Measurements from ENCODE around the gene SECISBP2.
"Not testable (repeated sequence)": the region's sequence is repeated elsewhere in the genome, so short reads cannot be mapped to it uniquely, and the experiment has no call there.

The SECISBP2 gene

DNA sequence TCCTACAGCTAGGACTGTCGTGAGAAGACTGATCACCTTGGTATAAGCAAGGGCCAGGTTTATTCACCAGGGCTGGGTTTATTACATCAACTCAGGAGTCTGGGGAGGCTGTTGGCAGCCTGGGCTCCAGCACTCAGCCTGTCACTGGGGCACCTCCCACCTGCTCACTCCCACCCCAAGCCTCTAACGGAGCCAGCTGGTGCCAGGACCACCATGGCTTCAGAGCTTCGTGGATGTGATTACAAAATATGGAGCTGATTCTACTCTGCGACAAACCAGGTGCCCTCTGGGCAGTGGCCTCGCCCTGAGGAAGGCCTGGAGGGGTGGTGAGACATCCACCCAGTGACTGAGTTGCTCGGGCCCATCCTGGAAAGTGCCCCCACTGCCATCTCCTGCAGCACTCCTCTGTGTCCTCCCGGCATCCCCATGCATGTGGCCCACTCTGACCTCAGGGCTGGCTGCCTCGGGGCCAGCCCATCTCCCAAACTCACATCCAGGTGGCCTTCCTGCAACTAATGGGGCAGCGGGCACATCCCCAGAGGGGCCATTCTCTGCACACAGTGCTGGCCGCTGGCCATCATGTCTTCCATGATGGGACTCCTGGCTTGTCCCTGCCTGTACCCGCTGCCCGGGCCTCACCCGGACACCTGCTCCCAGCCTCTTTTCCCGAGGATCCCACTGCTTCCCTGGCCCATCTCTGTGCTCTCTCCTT lies 49.6 kb downstream of the SECISBP2 start:
- no peak for DNase-seq

DNA sequence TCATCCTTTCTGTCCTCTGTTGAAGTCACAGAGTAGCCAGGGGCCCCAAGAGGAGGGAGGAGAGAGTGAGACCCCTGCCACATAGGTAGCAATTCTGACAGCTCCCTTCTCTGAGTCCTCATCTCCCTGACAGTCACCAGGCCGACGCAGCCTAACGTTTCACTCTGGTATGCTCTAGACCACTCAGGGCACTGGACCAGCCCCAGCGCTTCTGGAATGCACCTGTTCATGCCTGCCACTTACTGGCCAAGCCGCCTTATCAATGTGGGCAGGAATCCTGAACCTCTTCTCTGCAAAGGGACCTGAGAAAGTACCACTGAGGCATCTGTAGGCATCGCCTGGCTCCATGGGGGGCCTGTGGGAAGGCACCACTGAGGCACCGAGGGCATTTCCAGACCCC lies 50.2 kb downstream of the SECISBP2 start:
- DNase-seq: no peak

DNA sequence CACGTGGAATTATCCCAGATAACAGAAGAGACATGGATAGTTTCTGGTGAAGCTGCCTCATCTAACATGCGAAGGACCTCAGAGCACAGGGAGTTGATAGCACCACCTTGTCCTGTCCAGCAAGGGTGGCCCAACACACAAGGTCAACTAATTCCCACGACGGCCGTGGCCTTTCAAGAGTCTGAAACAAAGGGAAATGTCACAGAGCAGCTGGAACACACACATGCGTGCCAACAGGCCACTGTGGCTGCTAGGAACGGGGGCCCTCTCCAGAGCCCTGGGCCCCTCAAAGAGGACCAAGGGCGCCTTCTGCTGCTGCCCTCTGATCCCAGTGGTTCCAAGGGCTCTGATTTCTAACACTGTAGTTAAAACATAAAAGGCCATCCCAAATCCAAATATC lies 50.7 kb downstream of the SECISBP2 start:
- DNase-seq: no peak

DNA sequence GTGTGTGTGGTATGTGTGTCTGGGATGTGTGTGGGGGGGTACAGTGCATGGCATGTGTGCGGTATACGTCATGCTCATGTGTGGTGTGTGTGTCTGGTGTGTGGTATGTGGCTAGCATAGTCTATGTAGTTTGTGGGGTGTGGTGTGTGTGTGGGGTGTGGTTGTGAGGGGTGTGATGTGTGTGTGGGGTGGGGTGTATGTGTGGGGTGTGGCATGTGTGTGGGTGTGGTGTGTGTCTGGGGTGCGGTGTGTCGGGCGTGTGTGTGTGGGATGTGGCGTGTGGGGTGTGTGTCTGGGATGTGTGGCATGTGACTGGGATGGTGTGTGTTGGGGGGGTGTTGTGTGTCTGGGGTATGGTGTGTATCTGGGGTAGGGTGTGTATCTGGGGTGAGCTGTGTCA lies 52.3 kb downstream of the SECISBP2 start:
- DNase-seq: no peak

DNA sequence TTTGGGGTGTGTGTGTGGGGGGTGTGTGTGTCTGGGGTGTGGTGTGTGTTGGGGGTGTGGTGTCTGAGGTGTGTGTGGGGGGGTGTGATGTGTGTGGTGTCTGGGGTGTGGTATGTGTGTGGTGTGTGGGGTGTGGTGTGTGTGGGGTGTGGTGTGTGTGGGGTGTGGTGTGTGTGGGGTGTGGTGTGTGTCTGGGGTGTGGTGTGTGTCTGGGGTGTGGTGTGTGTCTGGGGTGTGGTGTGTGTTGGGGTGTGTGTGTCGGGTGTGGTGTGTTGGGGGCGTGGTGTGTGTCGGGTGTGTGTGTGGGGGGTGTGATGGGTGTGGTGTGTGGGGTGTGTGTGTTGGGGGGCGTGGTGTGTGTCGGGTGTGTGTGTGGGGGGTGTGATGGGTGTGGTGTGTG lies 53.5 kb downstream of the SECISBP2 start:
- not testable (repeated sequence) for DNase-seq

DNA sequence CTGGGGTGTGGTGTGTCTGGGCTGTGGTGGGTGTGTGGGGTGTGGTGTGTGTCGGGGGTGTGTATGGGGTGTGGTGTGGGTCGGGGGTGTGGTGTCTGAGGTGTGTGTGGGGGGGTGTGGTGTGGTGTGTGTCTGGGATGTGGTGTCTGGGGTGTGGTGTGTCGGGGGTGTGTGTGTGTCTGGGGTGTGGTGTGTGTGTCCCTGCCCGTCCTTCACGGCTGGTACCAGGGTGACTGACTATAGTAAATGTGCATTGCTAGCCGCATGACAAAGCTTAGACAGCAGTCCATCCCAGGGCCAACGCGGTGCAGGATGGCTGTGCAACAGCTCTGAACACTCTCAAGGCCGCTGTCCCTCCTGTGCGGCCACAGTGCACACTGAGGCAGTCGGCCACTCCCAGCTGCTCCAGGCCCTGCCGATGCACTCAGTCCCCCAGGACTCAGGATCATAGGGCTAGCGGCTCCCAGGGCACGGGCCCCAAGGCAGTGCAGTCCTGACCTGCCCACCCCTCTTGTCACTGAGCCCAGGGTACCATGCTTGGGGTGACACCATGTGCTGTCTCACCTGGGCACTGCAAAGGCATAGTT lies 54.0 kb downstream of the SECISBP2 start:
- no peak for DNase-seq

DNA sequence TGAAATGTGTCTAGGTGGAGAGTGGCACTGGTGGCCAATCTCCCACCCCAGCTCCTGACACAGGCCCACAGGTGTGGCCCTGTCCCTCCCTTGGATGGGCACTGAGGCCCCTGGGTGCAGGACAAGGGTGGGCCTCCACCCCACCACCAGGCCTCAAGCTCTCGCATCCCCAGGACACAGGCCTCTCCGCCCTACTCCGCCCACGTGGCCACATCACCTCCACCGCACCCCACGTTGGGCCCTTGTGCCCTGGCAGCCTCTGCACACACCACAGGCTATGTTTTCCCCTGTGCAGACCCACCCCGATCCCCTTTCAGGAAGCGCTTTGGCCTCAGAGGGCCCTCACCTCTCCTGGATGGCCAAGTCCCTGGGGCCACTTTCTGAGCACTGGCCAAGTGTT lies 54.7 kb downstream of the SECISBP2 start:
- no peak for DNase-seq

DNA sequence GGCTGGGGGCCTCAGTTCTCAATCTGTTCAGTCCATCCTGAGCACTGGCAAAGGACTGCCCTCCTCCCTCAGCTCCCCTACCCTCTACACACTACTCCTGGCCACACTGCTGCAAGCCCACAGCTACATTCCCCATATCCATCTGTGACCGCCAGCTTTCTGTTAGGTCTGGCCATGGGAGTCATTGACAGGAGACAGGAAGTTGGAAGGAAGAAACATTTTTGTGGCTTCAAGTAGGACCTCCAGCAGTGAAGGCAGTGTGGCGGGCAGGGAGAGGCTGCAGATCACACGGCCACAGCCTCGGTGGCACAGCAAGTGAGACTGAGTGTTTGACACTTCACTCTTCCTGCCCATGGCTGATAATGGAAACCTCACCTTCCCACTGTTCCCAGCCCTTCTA lies 55.9 kb downstream of the SECISBP2 start:
- DNase-seq: no peak

DNA sequence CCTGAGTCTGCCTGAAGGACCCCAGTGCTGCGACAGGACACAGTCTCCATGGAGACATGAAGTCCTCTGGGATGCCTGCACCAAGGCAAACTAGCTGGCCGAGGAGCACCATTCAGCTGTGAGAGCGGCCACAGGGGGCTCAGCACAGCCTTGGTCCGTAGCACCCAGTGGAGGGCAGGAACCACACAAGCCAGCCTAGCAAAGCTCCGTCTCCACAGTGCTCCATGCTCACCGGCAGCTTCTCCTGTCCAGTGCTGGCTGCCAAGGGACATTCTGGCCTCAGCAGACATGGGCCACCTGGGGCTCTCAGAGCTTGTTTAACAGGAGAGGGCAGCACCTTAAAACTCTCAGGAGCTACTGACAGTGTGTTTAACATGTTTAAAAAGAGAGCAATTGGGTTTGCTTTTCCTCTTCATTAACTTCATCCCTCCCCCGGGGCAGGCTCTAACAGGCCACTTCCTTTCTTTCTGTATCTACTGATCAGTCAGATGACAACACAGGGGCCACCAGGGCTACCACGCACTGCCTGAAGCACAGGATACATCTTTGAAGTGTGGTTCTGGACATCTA lies 57.0 kb downstream of the SECISBP2 start:
- DNase-seq: no peak

DNA sequence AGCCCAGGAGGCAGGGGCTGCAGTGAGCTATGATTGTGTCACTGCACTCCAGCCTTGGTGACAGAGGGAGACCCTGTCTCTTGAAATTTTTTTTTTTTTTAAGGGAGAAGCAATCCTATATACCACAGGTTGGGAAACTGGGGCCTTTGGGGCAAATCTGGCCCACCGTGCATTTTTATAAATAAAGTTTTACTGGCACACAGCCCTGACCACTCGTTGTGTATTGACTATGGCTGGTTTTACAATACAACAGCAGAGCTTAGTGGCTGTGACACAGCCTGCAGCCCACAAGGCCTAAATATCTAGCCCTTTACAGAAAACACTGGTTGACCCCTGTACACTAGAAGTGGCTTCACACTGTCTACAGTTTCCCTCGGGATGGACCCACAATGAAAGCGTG lies 58.0 kb downstream of the SECISBP2 start:
- DNase-seq: no peak

DNA sequence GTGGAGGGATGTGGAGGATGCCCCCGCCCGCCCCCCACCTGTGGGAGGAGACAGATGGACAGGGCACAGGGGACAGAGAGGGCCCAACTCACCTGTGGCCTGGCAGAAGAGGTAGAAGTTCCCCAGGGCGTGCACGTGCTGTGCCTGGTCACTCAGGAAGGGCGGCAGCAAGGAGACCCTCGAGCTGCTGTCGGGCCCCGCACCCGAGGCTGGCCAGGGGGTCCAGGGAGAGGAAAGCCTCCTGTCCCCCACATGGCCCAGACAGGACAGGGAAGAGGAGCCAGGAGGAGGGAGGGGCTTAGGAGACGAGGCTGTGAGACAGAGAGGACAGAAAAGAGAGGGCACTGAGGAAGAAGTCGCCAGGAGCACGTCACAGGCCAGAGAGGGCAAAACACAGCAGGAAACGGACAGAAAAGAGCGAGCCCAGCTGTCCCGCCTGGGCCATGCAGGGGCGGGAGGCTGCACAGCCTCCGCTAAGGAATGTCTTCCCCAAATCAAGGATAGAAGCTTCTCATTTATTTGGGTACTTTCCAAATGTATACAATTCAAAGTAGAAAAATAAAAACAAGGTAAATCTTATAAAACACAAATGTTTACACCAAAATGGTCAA lies 58.5 kb downstream of the SECISBP2 start:
- no peak for DNase-seq

DNA sequence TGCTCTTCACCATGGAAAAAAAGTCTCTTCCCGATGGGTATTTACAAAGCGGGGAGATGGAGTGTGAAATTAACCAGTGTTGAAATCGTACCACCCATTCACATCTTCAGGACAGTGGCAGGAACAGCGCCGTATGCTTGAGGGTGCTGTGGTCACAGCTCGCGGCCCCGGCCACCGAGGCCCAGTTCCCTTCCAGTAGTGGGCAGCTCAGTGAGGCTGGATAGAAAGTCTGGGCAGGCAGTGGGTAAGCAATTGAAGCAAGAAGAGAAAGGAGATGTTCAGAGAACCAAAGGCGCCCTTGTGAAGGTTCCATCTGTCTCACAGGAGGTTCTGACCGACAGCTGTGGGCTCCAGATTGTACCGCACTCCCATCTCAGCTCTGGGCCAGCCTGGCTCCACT lies 59.1 kb downstream of the SECISBP2 start:
- DNase-seq: no peak

DNA sequence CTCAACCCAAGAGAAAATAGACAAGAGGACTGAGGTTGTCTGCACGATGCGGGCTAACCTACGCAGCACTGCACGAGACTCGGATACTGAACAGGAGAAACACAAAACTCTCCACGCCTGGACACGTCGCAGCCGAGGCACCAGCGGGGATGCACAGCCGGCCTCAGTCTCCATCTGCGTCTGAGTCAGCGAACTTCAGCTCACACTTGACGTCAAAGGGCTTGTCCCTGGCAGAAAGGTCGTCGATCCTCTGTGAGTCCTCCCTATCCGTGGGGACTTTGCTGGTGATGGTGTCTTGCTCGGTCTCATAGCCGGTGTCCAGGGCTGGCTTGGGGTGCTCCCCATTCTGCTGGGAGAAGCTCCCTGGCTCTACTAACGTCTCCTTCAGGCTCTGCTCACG lies 60.2 kb downstream of the SECISBP2 start:
- DNase-seq: no peak

DNA sequence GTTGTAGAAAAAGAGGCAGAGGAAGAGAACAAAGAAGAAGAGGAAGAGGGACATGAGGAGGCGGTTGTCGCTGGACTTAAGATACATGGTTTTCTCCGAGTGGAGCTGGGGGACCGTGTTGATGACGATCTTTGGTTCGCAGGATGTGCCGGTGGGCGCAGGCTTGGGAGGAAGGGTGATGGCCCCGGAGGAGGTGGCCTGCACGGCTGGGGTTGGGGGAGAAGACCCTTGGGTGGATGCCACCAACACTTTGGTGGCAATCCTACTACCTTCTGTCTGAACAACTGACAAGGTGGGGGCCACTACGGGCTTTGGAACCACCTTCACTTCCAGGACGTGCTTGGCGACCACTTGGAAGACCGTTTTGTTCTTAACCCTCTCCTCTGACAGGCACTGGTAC lies 60.7 kb downstream of the SECISBP2 start:
- no peak for DNase-seq

DNA sequence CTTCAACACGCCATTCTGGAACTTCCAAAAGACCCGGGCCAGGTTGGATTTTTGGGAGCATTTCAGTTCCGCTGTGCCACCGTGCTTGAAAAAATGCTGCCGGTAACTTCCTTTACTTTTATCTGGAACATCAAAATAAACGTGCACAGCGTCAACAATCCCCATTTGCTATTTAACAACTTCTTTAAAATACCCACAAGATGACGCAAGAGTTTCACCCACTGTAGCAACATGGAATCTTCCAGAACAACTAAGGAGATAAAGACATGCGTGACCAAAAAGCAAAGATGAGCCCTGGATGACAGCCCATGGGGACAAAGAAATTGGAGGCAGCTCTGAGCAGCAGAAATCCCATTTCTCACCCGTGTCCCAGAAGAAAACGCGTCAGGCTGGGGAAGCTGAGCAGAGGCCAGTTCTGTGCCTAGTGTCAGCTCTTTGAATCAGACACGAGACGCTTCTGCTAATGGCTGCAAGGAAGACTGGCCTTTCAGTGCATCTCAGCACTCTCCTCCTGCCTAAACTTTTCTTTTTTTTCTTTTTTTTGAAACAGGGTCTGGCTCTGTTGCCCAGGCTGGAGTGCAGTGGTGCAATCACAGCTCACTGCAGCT lies 61.3 kb downstream of the SECISBP2 start:
- no peak for DNase-seq

DNA sequence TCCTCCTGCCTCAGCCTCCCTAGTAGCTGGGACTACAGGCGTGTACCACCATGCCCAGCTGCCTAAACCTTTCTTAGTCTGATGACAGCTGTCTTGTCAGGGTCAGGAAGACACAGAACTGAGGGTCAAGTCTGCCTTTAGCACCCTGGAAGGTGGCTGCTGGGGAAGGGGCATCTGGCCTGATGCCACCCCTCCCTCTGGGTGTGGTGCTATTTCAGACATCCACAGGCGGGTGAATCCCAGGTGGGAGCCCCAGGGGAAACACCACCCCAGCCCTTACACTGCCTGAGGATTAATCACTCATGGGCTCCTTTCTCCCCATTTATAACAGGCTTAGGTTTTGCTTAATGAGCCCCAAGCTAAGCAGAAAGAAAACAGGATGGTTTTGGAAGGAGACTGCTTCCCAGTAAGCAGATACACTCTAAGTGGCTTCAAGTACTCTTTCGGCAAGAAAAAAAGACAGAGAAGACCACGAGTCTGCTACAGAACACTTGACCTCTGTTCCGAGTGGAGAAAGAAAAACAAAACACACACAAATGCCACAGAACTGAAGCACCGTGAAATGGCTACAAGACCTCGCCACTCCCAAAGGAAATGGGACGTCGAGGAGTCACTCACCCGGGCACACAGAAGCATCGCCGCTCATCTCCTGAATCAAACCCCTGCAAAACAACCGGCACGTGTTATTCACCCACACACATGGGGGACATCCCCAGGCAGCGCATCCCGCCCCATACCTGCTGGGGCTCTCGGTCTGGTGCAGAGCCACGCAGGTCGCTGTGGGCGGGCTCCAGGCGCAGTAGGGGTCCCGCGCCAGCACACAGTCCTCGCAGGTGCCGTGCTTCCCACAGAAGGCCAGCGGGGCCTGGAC lies 62.4 kb downstream of the SECISBP2 start:
- DNase-seq: no peak

DNA sequence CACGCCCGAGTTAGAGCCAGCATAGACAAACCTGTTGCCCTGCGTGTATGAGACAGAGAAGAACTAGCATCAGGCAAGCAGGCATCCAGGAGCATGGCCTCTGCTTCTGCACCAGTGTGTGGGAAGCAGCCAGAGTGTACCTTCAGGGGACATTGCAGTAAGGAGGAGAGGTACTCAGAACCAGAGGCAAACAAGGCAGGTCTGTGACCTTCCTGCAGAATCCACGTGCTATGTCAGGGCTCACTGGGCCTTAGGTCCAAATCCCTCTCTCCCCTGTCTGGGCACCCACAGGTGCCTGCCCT lies 63.0 kb downstream of the SECISBP2 start:
- no peak for DNase-seq

DNA sequence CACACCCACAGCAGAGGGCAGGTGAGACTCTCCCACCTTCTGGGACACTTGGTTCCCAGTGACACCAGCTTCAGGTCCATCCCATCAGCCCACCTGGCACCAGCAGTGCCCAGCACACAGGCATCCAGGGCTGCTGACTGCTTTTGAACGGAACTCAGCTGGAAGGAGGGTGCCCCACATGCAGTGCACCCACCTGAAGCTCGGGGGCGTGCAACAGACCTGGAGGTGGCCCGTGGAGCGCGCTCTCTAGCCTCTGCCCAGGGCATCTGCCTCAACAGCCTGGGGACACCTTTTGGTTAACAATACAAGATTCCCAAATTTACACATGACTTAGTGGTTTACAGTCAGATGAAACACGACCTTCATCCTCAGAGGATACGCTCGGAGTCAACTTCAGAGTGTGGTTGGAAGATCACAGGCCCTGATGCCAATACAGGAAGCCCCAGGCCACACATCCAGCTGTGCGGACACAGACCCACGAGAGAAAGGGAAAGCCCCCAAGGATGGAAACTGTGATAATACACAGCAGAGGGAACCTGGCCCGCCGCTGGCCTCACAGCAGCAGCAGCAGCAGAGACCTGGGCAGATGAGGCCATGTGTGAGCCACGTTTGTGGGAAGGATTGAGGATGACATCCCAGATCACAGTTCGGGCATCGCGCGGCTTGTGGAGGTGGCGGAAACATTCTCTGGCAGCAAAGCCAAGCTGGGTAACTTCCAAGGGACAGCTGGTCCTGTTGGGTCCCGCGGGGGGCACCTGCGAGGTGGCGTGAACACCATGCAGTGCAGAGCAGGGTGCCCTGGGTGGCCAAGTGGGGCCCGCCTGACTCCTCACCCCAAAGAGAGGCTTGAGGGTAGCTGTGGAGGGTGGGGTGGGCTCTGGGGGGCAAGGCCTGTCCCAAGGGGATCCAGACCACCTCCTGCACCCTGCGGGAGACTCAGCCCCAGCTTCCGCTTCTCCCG lies 64.0 kb downstream of the SECISBP2 start:
- DNase-seq: no peak

DNA sequence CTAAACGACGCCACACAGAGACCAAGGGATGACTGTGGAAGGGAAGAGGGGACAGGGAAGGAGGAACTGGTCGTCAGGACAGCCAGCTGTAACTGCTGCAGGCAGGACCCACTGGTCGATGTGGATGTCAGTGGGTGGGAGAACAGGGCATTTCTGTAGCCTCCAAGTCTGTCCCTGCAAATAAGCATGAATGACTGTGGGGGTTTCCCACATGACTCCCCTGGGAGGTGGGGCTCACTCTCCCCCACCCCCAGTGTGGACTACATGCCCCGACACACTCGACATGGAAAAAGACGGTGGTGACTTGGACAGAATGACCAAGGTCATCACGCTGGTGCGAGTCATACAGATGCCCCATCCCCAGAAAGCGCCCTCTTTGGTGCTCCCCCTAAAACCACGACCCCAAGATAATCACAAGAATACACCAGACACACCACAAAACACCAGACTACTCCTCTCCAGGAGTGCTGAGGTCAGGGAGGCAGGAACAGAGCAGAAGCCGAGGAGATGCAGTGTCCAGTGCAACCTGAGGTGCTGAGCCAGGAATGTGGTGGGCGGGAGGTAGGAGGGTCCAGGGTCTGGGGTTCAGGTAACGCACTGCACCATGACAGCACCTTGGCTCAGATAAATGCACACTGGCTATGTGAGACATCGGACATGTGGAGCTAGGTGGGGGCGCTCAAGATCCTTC lies 64.9 kb downstream of the SECISBP2 start:
- no peak for DNase-seq

DNA sequence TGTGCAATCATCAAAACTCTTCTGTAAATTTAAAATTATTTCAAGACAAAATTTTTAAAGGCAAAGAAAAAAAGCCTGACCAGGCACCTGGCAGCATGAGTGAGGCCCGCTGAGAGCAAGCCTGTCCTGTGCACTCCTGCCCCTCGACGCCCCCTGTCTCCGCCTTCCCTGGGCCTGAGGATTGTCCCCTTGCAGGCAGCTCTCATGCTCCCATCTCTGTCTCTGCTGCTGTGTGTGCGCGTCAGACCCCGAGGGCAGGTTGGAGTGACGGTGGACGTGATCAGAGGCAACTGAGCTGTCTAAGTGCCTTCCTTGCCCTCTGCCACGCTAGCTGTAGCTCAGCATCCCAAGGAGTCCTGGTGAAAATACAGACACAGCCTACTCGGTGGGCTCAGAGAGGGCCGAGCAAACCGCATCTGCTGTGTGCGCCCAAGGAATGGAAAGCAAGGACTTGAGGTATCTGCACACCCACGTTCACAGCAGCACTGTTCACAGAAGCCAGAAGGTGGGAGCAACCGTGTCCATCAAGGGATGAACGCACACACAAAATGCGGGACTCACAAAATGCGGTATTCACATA lies 65.5 kb downstream of the SECISBP2 start:
- no peak for DNase-seq

DNA sequence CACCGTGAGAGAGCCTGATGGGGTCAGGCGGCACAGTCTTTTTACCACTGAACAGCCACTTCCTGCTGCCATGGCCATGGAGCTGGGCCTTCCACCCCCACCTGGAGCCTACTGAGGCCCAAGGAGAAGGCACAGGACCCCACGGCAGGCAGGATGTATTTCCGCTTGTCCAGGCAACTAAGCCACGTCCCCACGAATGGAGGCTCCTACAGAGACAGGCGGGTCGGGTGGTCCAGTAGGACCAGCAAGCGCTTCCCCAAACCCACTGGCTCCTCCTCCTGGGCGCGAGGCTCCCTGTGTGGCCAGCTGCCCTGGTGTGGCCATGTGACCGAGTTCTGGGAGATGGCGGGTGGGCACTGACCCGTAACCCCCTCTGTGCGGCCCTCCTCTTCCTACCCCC lies 66.5 kb downstream of the SECISBP2 start:
- DNase-seq: no peak
